GM18505 (cell line): ENCODE measurements around the gene MPZL2.

ENCODE experiments used
- ATAC-seq: cut with Tn5 transposase; IDR thresholded peaks from one replicate; pipeline ENCODE4 v1.9.1; 2021; ENCODE audit not compliant: unreplicated experiment
- POLR2A ChIP-seq: IDR thresholded peaks from 4 replicates; pipeline ENCODE4 v1.6.1; 2011; ENCODE audit warnings: borderline replicate concordance; ENCODE audit not compliant: insufficient read depth, insufficient read length; ENCODE audit errors: extremely low read depth

MPZL2 gene

GRCh38 chr11:118245936-118246562 is 18.0 kb downstream of the MPZL2 start:
- ATAC-seq, result no peak
- no peak for TF ChIP-seq POLR2A

- no peak for TF ChIP-seq POLR2A
- no peak for ATAC-seq
Measured at GRCh38 chr11:118243993-118244762, 19.9 kb downstream of the MPZL2 start.

GRCh38 chr11:118243161-118243560 is 20.9 kb downstream of the MPZL2 start:
- ATAC-seq, result no peak

GRCh38 chr11:118241764-118242098 is 22.4 kb downstream of the MPZL2 start:
- no peak for ATAC-seq
- TF ChIP-seq POLR2A, result no peak

More at GRCh38 chr11:118243161-118243560, 20.9 kb downstream of the MPZL2 start:
- TF ChIP-seq POLR2A, result no peak

GRCh38 chr11:118240999-118241763 is 22.9 kb downstream of the MPZL2 start:
- peak; percentile 67 for ATAC-seq
- no peak for TF ChIP-seq POLR2A

- TF ChIP-seq POLR2A, result no peak
- ATAC-seq, result no peak
Measured at GRCh38 chr11:118239509-118240205, 24.4 kb downstream of the MPZL2 start.

- no peak for TF ChIP-seq POLR2A
- no peak for ATAC-seq
Measured at GRCh38 chr11:118238929-118239328, 25.2 kb downstream of the MPZL2 start.

- ATAC-seq, result no peak
- no peak for TF ChIP-seq POLR2A
Measured at GRCh38 chr11:118238421-118238820, 25.7 kb downstream of the MPZL2 start.

GRCh38 chr11:118236170-118236569 is 27.9 kb downstream of the MPZL2 start:
- TF ChIP-seq POLR2A, result no peak
- no peak for ATAC-seq

- no peak for TF ChIP-seq POLR2A
- ATAC-seq, result no peak
Measured at GRCh38 chr11:118234833-118235232, 29.3 kb downstream of the MPZL2 start.

- ATAC-seq, result no peak
- TF ChIP-seq POLR2A, result no peak
Measured at GRCh38 chr11:118233850-118234249, 30.2 kb downstream of the MPZL2 start.

GRCh38 chr11:118233377-118233776 is 30.7 kb downstream of the MPZL2 start:
- TF ChIP-seq POLR2A, result no peak
- ATAC-seq, result no peak

GRCh38 chr11:118232659-118233058 is 31.4 kb downstream of the MPZL2 start:
- no peak for TF ChIP-seq POLR2A
- ATAC-seq, result no peak
